AG08395 (cell line): ENCODE measurements around the gene KCTD5.
A peak's percentile ranks its signal among the peaks of the same experiment; 100 is the strongest.
"Not testable (repeated sequence)": the region's sequence is repeated elsewhere in the genome, so short reads cannot be mapped to it uniquely, and the experiment has no call there.

ENCODE experiments used
- DNase-seq: peaks from one replicate; pipeline ENCODE4 v3.0.0; 2012; ENCODE audit warnings: mixed read lengths, low spot score

Gene KCTD5

GRCh38 chr16:2710021-2710710 lies 27.8 kb downstream of the KCTD5 start:
- no peak for DNase-seq

- no peak for DNase-seq
Measured at GRCh38 chr16:2710711-2711231, 28.4 kb downstream of the KCTD5 start.

GRCh38 chr16:2711370-2712062 lies 29.2 kb downstream of the KCTD5 start:
- no peak for DNase-seq

- no peak for DNase-seq
Measured at GRCh38 chr16:2712063-2712441, 29.7 kb downstream of the KCTD5 start.

- DNase-seq, result no peak
Measured at GRCh38 chr16:2712546-2712945, 30.2 kb downstream of the KCTD5 start.

- DNase-seq, result no peak
Measured at GRCh38 chr16:2713523-2713922, 31.2 kb downstream of the KCTD5 start.

GRCh38 chr16:2713985-2714774 lies 31.9 kb downstream of the KCTD5 start:
- no peak for DNase-seq

- DNase-seq, result no peak
Measured at GRCh38 chr16:2715064-2715463, 32.7 kb downstream of the KCTD5 start.

GRCh38 chr16:2715519-2715918 lies 33.2 kb downstream of the KCTD5 start:
- peak; percentile 62 for DNase-seq

- DNase-seq, result no peak
Measured at GRCh38 chr16:2715966-2716885, 33.9 kb downstream of the KCTD5 start.

GRCh38 chr16:2716948-2717347 lies 34.6 kb downstream of the KCTD5 start:
- no peak for DNase-seq

GRCh38 chr16:2717383-2718263 lies 35.3 kb downstream of the KCTD5 start:
- no peak for DNase-seq

GRCh38 chr16:2719328-2720063 lies 37.2 kb downstream of the KCTD5 start:
- no peak for DNase-seq

- DNase-seq, result no peak
Measured at GRCh38 chr16:2720064-2720457, 37.7 kb downstream of the KCTD5 start, which contains the start of gene PRSS27. Gene PRSS27 (minus strand): TSS chr16:2720224. CDS start chr16:2720160, 64 bp downstream.

- peak; percentile 90 for DNase-seq
Measured at GRCh38 chr16:2720719-2721633, 38.7 kb downstream of the KCTD5 start.

GRCh38 chr16:2721634-2722173 lies 39.4 kb downstream of the KCTD5 start:
- not testable (repeated sequence) for DNase-seq

- DNase-seq, result no peak
Measured at GRCh38 chr16:2724088-2724676, 41.9 kb downstream of the KCTD5 start.

- no peak for DNase-seq
Measured at GRCh38 chr16:2724816-2725348, 42.6 kb downstream of the KCTD5 start.
